Common myeloid progenitor, CD34-positive (primary cell): ENCODE results near the gene ZNF74.
A peak's percentile ranks its signal among the peaks of the same experiment; 100 is the strongest.

ENCODE experiments used
- CTCF ChIA-PET: fragments of 350-600 bp; sonication (Branson Sonifier 250); formaldehyde crosslinking; loops from one replicate; lab custom pipeline; 2021; ENCODE audit warnings: antibody characterized with exemption; lab: Charles Lee
- POLR2A ChIA-PET: fragments of 350-600 bp; sonication (Branson Sonifier 250); formaldehyde crosslinking; loops from one replicate; lab custom pipeline; 2021; ENCODE audit warnings: antibody characterized with exemption; lab: Charles Lee
- DNase-seq, 3 donors: peaks; one replicate each; pipeline versions ENCODE4 v3.0.0 to v3.0.0-alpha.2; 2013
- H3K27ac ChIP-seq, 2 experiments: 1 replicate in 1 of 2; 2 replicates in 1 of 2; pipeline ENCODE4 v1.7.0; 2013; ENCODE audit warnings: inconsistent platforms in 2 of 2, low read length in 2 of 2, mild to moderate bottlenecking in 2 of 2, low read depth in 1 of 2, moderate library complexity in 1 of 2; ENCODE audit not compliant: severe bottlenecking in 2 of 2, insufficient read depth in 1 of 2, poor library complexity in 1 of 2
- H3K27me3 ChIP-seq, 5 experiments: replicated peaks in 2 of 5; 1 replicate in 3 of 5; 2 replicates in 2 of 5; pipeline versions ENCODE4 v1.6.1 to v1.7.0; 2013; ENCODE audit warnings: low read length in 4 of 5, mild to moderate bottlenecking in 2 of 5, moderate library complexity in 2 of 5, inconsistent platforms in 1 of 5; ENCODE audit not compliant: insufficient read depth in 5 of 5, control insufficient read depth in 4 of 5
- H3K36me3 ChIP-seq, 4 experiments: 1 replicate in 2 of 4; 2 replicates in 2 of 4; pipeline versions ENCODE4 v1.6.1 to v1.7.0; 2013; ENCODE audit warnings: low read length in 3 of 4, control low read depth in 1 of 4, mild to moderate bottlenecking in 1 of 4; ENCODE audit not compliant: control insufficient read depth in 4 of 4, insufficient read depth in 4 of 4
- H3K4me1 ChIP-seq, 4 experiments: 1 replicate in 3 of 4; 2 replicates in 1 of 4; pipeline versions ENCODE4 v1.6.1 to v1.7.1; 2013; ENCODE audit warnings: low read length in 3 of 4, mild to moderate bottlenecking in 3 of 4, control low read depth in 1 of 4, inconsistent platforms in 1 of 4, moderate library complexity in 1 of 4; ENCODE audit not compliant: control insufficient read depth in 4 of 4, insufficient read depth in 4 of 4; ENCODE audit errors: control extremely low read depth in 1 of 4
- H3K4me3 ChIP-seq, 7 experiments: 1 replicate in 4 of 7; 2 replicates in 3 of 7; pipeline versions ENCODE4 v1.5.1 to v1.7.0; 2013; ENCODE audit warnings: mild to moderate bottlenecking in 7 of 7, low read length in 6 of 7, moderate library complexity in 6 of 7, inconsistent platforms in 2 of 7, low read depth in 2 of 7, control low read depth in 1 of 7; ENCODE audit not compliant: insufficient read depth in 4 of 7, control insufficient read depth in 1 of 7; ENCODE audit errors: extremely low read depth in 1 of 7
- H3K9me3 ChIP-seq, 5 experiments: 1 replicate in 4 of 5; 2 replicates in 1 of 5; pipeline versions ENCODE4 v1.6.1 to v1.7.1; 2013; ENCODE audit warnings: low read length in 4 of 5, mild to moderate bottlenecking in 2 of 5, inconsistent platforms in 1 of 5, low read depth in 1 of 5, moderate library complexity in 1 of 5; ENCODE audit not compliant: control insufficient read depth in 4 of 5, insufficient read depth in 2 of 5; ENCODE audit errors: control extremely low read depth in 1 of 5
- WGBS: methylation state at CpG from one replicate; pipeline ENCODE4 v1.1.5; 2013; ENCODE audit not compliant: insufficient coverage; 5-methylcytosine and 5-hydroxymethylcytosine counted together

ZNF74 gene

DNA sequence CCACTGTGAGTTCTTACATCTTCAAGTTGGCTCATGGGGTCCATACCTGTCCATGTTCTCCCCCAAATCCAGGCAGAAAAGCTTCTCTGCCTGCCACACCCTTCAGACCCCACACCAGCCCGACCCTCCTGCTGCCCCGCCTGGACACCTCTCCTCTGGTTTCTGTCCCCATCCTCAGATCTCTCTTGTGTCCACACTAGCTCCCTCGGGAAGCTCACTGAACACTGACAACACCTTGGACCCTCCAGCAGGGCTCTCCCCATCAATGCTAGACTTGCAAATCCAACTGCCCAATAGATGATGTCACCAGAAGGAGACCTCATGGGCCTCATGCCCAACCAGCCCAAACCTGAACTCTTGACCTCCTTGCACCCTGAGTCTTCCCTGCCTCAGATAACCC, 40.8 kb downstream of the ZNF74 start:
- peaks cover 0 to 98% (median 35%) of the 10 kb centered on the region in 5 experiments for H3K27me3 ChIP-seq
- ChIA-PET POLR2A (no interaction called here), CTCF (interaction anchor here (1.4 to 2.4 kb wide), 7 partner anchors 10 to 29 kb away, joined by 3 to 9 read pairs (median 5); no protein-coding TSS in a partner anchor)
- no peaks in the 10 kb centered on the region for H3K36me3 ChIP-seq
- WGBS, result 100% methylated on average over 3 of the region's 3 CpGs
- H3K27ac ChIP-seq, result no peak overlapping the region
- H3K4me3 ChIP-seq, result no peak overlapping the region
- no peaks in the 10 kb centered on the region for H3K9me3 ChIP-seq
- peaks cover 0 to 45% (median 39%) of the 10 kb centered on the region in 4 experiments for H3K4me1 ChIP-seq
- DNase-seq, result no peak

DNA sequence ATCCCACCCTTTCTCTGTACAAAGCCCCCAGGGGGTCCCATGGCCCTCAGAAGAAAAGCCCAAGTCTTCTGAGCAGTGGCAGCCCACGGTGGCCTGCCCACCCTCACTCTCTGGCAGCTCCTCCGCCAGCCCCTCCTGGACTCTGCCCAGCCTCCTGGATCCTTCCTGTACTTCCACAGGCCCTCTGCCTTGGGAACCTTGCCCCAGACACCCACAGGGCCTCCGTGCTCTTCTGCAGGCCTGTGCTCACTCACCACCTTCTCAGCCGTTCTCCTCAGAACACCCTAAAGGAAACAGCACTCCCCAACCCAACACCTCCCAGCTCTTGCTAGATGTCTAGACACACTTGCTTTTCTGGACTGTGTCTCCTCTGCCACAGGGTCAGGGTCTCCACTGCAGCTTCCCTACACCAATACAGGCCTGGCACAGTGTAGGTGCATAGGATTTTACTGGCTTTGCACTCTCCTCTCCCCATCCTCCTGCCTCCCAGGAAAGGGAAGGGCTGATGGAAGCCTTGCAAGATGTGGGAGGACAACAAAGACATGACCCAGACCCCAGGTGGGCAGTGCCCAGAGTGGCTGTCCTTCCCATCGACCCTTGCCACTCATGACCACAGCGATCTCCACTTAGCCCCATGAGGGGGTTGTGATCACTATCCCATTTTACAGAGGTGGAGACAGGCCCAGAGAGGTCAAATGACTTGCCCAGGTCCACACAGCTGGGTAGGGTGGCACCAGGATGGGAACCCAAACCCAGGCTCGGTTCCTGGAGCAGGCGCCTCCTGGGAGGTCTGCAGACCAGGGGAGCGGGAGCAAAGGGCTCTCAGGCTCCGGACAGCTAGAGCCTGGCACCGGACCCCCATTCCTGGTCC, 41.7 kb downstream of the ZNF74 start:
- peak overlapping the region in 3 of 7 experiments; percentile 39 to 57 (median 50) for H3K4me3 ChIP-seq
- no peak for DNase-seq
- no peaks in the 10 kb centered on the region for H3K9me3 ChIP-seq
- ChIA-PET CTCF (interaction anchor here (1.0 to 2.4 kb wide), 5 partner anchors 9 to 28 kb away, joined by 3 to 9 read pairs (median 4); no protein-coding TSS in a partner anchor), POLR2A (no interaction called here)
- no peak overlapping the region for H3K27ac ChIP-seq
- H3K27me3 ChIP-seq, result peaks cover 0 to 90% (median 28%) of the 10 kb centered on the region in 5 experiments
- 74% methylated on average over 11 of the region's 11 CpGs for WGBS
- H3K4me1 ChIP-seq, result peaks cover 0 to 36% (median 30%) of the 10 kb centered on the region in 4 experiments
- H3K36me3 ChIP-seq, result no peaks in the 10 kb centered on the region

DNA sequence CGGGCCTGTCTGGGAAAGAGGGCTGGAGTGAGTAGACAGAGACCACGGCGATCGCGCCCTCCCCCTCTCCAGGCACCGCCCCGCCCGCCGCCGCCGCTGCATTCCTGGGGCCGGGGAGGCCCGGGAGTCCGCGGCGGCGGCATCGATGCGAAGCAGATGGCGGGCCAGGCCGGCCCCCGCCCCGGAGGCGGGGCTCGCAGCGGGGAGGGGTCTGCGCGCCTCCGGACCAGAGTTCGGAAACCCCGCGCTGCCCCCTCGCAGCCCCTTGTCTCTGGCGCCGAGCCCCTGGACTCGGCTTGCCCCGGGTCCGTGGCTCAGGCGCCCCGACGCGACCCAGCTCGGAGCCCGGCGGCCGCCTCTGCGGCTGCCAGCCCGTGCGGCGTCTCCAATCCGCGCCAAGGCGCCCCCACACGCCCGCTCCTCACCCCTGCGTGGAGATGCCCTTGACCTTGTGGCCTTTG, 42.4 kb downstream of the ZNF74 start:
- H3K27me3 ChIP-seq, result peaks cover 0 to 83% (median 27%) of the 10 kb centered on the region in 5 experiments
- peak overlapping the region in 4 of 7 experiments; percentile 15 to 57 (median 44) for H3K4me3 ChIP-seq
- H3K9me3 ChIP-seq, result no peaks in the 10 kb centered on the region
- no peaks in the 10 kb centered on the region for H3K36me3 ChIP-seq
- under 1% methylated on average over 47 of the region's 56 CpGs for WGBS
- POLR2A ChIA-PET, result no interaction called here
- no peak for DNase-seq
- CTCF ChIA-PET, result interaction anchor here (1.0 to 2.3 kb wide), 2 partner anchors 13 to 17 kb away, joined by 3 to 8 read pairs; no protein-coding TSS in a partner anchor
- H3K27ac ChIP-seq, result no peak overlapping the region
- peaks cover 0 to 30% (median 23%) of the 10 kb centered on the region in 4 experiments for H3K4me1 ChIP-seq

DNA sequence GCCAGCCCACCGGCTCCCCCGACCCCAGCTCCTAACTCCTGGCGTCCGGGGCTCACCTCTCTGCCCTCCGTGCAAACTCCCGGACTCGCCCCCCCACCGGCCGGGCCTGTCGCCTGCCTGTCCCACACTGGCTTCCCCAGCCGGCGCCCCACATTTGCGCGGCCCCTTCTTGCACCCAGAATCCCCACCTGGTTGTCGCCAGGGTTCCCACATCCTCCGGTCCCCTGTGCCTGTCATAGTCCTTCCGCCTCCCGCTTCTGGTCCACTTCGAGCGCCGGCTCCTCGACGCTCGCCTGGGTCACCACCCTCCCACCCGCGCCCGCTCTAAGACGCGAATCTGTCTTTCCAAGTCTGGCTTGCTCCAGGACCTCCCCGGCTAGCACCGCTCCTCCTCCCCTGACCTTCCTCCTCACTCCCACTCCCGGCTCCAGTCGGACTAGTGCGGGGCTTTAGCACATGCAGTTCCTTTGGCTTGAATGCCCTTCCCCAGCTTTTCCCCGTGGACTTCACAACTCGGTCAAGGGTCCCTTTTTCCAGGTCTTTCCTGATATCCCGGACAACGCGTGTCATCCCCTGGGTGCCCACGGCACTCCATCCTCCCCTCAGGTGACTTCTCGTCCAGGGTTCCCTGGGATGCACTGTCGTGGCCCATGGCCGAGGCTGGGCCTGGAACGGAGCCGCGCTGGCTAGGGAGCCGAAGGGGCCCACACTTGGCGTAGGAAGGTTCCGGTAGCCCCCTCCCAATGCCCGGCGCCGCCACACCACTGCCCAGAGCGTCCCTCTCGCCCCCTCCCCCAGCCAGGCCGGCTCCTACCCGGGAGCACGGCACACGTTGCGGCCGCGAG, 43.0 kb downstream of the ZNF74 start:
- WGBS, result 2% methylated on average over 51 of the region's 61 CpGs
- Histone ChIP-seq H3K4me1 (peaks cover 0 to 26% (median 21%) of the 10 kb centered on the region in 4 experiments), H3K9me3 (no peaks in the 10 kb centered on the region), H3K27ac (no peak overlapping the region), H3K4me3 (peak overlapping the region in 5 of 7 experiments; percentile 21 to 57 (median 50)), H3K27me3 (peaks cover 0 to 77% (median 26%) of the 10 kb centered on the region in 5 experiments), H3K36me3 (peaks cover 0 to 4% (median 2%) of the 10 kb centered on the region in 4 experiments)
- POLR2A ChIA-PET, result no interaction called here
- CTCF ChIA-PET, result no interaction called here
- DNase-seq, result no peak

DNA sequence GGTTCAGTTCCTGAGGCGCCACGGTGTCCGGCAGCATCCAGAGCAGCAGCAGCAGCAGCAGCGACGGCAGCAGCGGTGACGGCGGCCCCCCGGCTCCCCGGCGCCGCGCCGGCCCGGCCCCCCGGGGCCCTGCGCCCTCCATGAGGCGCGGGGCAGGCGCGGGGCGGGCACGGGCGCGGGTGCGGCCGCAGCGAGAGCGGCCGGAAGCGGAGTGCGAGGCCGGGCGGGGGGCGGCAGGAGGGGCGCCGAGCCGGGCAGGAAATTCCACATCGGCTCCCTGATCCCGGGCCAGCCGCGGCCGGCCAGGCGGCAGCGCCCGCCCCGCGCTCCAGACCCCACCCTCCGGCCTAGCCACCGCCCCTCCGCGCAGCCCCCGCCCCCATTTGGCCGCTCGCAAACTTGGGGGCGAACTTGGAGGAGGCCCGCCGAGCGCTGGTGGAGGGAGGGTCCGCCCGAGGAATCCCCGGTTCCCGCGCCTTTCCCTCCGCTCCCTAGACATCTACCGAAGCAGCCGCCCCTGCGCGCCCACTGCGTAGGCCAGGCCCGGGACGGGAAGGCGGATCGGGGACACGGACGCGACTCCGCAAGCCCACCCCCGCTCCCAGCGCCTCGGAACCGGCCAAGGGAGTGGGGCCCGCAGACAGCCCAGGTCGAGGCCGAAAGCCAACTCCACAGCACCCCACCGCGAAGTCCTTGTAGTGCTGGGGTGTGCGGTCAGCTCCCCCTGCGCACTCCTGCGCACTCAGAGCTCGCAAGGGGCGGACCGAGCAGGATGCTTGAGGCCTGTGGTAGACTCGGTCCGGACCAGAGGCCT, 43.9 kb downstream of the ZNF74 start, which contains the start of gene SCARF2:
Gene SCARF2, minus strand, starts transcription at position 213 of the 814 bp plus-strand sequence. Its CDS starts 71 bp downstream, at position 142.
- ChIA-PET POLR2A (interaction anchor here (0.6 kb wide), 1 partner anchor 10 kb away, joined by 4 read pairs; no protein-coding TSS in a partner anchor), CTCF (no interaction called here)
- Histone ChIP-seq H3K4me1 (peaks cover 0 to 26% (median 21%) of the 10 kb centered on the region in 4 experiments), H3K27ac (no peak within 1 kb of the TSS), H3K9me3 (no peaks in the 10 kb centered on the region), H3K27me3 (peaks cover 0 to 69% (median 23%) of the 10 kb centered on the region in 5 experiments), H3K36me3 (peaks cover 0 to 13% (median 6%) of the 10 kb centered on the region in 4 experiments), H3K4me3 (peak within 1 kb of the TSS in 6 of 7 experiments; percentile 10 to 64 (median 44))
- DNase-seq, result peak in 2 of 3 donors; percentile 34 to 44
- 1% methylated on average over 87 of the region's 95 CpGs for WGBS

DNA sequence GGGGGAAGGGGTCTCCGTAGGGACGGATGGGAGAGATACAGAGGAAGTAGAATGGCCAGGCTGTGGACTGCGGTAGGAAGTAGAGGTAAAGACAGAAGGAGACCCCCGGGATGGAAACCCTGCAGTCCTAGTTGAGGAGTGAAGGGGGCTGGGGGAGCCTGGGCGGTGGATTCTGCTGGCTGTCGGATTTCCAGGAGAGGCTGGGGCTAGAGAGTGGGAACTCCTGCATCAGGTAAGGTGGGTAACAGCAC, 44.4 kb downstream of the ZNF74 start:
- POLR2A ChIA-PET, result interaction anchor here (0.6 kb wide), 1 partner anchor 10 kb away, joined by 4 read pairs; no protein-coding TSS in a partner anchor
- CTCF ChIA-PET, result no interaction called here
- Histone ChIP-seq H3K9me3 (no peaks in the 10 kb centered on the region), H3K27ac (no peak overlapping the region), H3K36me3 (peaks cover 0 to 16% (median 7%) of the 10 kb centered on the region in 4 experiments), H3K4me1 (peaks cover 0 to 26% (median 21%) of the 10 kb centered on the region in 4 experiments), H3K4me3 (peak overlapping the region in 2 of 7 experiments; percentile 50 to 64), H3K27me3 (peaks cover 0 to 63% (median 23%) of the 10 kb centered on the region in 5 experiments)
- 7% methylated on average over 4 of the region's 6 CpGs for WGBS
- DNase-seq, result no peak
